Measurements from ENCODE around the gene FBXL7.
"Not testable (repeated sequence)": the region's sequence is repeated elsewhere in the genome, so short reads cannot be mapped to it uniquely, and the experiment has no call there.

Gene FBXL7

DNA sequence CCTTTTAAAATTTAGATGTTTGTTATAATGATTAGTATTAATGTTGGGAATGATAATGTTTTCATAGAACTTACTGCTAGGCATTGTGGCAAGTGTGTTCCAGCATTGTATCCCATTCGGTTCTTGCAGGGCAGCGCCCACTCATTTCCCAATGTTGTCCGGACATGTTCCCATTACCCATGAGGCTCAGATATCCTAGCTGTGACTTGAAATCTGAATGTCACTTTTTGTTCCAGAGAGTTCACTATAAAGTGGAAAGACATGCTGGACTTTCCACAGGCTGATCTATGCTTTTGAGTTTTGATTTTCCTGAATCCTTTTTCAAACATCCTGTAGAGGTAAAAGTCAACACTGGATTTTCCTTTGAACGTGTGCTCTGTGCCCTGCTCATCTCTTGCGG is 350.6 kb downstream of the FBXL7 start:
- no peak overlapping the region for H3K4me3 ChIP-seq (ENCODE audit: low read depth, low read length)

DNA sequence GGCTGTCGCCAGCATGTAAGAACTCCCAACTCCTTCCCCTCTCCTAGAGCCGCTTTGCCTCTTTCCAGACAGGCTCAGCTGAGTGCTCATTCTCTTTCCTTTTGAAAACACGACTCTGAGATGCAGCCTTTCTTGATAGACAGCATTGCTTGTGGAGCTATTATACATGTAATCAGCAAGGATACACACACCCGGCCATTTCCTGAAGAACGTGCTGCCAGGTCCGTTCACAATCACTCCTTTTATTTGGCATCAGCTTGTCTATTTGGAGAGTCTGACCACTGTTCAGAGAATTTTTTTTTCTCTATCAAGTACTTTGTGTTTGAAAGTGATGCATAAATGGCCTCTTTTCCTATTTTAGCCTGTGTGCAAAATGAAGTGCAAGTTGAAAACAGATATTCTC is 351.0 kb downstream of the FBXL7 start:
- no peak for DNase-seq (ENCODE audit: low read depth)
- TF ChIP-seq, protein P1, sequence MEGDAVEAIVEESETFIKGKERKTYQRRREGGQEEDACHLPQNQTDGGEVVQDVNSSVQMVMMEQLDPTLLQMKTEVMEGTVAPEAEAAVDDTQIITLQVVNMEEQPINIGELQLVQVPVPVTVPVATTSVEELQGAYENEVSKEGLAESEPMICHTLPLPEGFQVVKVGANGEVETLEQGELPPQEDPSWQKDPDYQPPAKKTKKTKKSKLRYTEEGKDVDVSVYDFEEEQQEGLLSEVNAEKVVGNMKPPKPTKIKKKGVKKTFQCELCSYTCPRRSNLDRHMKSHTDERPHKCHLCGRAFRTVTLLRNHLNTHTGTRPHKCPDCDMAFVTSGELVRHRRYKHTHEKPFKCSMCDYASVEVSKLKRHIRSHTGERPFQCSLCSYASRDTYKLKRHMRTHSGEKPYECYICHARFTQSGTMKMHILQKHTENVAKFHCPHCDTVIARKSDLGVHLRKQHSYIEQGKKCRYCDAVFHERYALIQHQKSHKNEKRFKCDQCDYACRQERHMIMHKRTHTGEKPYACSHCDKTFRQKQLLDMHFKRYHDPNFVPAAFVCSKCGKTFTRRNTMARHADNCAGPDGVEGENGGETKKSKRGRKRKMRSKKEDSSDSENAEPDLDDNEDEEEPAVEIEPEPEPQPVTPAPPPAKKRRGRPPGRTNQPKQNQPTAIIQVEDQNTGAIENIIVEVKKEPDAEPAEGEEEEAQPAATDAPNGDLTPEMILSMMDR (conservative IDR thresholded peaks at IDR 0.05; ENCODE audit: low read depth, low read length), result no peak
- no peak overlapping the region for H3K4me3 ChIP-seq (ENCODE audit: low read depth, low read length)

More for the DNA sequence above, 350.6 kb downstream of the FBXL7 start:
- DNase-seq (ENCODE audit: low read depth), result no peak
- TF ChIP-seq, protein P1 (conservative IDR thresholded peaks at IDR 0.05; ENCODE audit: low read depth, low read length), result no peak

DNA sequence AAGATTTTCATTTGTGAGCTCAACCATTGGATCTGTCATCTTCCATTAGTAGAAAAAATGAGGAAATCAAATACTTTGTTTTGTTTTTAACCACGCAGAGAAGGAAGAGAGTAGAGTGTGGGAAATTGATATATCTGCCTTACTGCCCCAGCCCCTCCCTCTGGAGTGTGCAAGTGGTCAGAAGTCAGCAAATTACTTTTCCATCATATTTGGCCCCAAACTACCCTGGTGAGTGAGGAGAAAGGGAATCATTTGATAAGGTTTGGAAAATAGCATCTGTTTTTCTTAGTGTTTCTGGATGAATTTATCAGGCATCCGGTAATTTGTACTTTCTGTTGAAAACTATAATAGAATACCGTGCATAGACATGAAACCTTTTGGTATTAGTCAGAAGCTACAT is 352.2 kb downstream of the FBXL7 start:
- H3K4me3 ChIP-seq (ENCODE audit: low read depth, low read length), result no peak overlapping the region
- no peak for DNase-seq (ENCODE audit: low read depth)
- TF ChIP-seq, protein P1 (conservative IDR thresholded peaks at IDR 0.05; ENCODE audit: low read depth, low read length), result no peak

DNA sequence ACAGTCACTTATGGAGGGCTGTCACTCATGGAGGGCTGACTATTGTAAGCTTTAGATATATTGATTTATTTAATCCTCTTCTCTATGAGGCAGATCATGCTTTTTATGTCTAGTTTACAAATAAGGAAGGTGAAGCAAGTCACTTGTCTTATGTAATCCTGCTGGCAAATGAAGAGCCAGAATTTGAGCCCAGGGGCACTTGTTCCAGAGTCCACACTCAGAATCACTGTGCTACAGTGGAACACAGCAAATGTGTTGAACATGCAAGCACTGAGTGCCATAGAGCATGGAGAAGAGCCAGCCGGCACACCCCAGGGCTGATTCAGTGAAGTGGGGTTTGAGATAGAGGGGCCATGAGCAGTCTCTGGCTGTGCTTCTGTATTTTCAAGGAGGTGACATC is 353.0 kb downstream of the FBXL7 start:
- DNase-seq (ENCODE audit: low read depth), result no peak
- TF ChIP-seq, protein P1 (conservative IDR thresholded peaks at IDR 0.05; ENCODE audit: low read depth, low read length), result no peak
- no peak overlapping the region for H3K4me3 ChIP-seq (ENCODE audit: low read depth, low read length)

DNA sequence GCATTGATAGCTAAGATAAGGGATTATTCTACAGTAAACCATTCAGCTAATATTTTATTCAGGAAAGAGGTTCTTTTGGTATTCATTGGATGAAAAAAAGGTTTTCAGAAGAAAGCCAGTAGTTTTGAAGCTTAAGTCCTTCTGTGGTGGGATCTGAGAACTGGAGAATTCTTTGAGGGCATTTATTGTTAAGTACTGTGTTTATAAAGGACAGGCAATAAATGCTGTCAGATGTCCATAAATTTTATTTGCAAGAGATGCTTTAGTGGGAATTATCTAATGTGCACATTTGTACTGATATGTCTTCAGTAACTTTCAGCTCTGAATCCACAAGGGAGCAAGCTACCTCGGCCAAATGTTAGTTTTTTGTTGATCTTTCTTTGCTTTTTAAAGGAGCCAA is 358.3 kb downstream of the FBXL7 start:
- no peak overlapping the region for H3K4me3 ChIP-seq (ENCODE audit: low read depth, low read length)
- DNase-seq (ENCODE audit: low read depth), result no peak
- TF ChIP-seq, protein P1 (conservative IDR thresholded peaks at IDR 0.05; ENCODE audit: low read depth, low read length), result no peak

DNA sequence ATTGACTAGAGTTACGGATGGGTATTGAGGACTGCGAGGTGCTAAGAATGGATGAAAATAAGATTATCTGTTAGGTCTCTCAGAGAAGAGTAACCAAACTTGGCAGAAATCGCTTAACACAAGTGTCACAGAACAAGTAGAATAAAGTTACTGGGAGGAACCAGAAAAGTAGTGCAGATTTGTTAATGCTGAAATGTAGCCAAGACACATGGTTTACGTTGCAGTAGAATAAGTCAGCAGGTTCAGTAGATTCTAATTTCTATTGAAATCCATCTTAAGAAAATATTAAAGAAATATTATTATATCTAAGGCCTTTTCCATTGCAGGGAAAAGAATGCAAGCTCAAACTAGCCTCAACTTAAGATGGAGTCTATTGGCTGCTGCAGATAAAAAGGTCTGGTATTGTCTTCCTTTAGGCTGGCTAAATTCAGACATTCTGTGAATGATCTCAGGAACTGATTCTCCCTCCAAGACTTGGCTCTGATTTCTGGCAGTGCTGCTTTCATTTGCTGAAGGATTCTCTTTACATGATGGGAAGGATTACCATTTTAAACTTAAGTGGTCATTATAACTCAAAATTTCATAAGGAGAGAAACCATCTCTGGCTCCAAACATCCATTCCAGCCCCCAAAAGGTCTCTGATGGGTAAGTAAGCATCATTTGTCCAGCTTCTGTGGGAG is 364.7 kb downstream of the FBXL7 start:
- H3K4me3 ChIP-seq (ENCODE audit: low read depth, low read length), result no peak overlapping the region
- TF ChIP-seq, protein P1 (conservative IDR thresholded peaks at IDR 0.05; ENCODE audit: low read depth, low read length), result no peak
- no peak for DNase-seq (ENCODE audit: low read depth)

DNA sequence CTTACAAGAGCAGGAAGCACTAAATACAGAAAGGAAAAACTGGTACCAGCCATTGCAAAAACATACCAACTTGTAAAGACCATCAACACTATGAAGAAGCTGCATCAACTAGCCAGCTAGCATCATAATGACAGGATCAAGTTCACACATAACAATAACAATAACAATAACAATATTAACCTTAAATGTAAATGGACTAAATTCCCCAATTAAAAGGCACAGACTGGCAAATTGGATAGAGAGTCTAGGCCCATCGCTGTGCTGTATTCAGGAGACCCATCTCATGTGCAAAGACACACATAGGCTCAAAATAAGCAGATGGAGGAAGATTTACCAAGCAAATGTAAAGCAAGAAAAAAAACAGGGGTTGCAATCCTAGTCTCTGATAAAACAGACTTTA is 372.3 kb downstream of the FBXL7 start:
- not testable (repeated sequence) for DNase-seq (ENCODE audit: low read depth); H3K4me3 ChIP-seq (ENCODE audit: low read depth, low read length)
